Measurements from ENCODE around the gene ADORA2A.

GRCh38 chr22:24465975-24466374 lies 38.6 kb downstream of the ADORA2A start:
- TF ChIP-seq LEF1 (IDR thresholded peaks at IDR 0.05; ENCODE audit: borderline replicate concordance) = no peak
- TF ChIP-seq SUZ12 (IDR thresholded peaks at IDR 0.05) = no peak
- no peak for TF ChIP-seq SP1 (IDR thresholded peaks at IDR 0.05)
- no peak for TF ChIP-seq ELF4 (IDR thresholded peaks at IDR 0.05)
- no peak for TF ChIP-seq TARDBP (IDR thresholded peaks at IDR 0.05)
- no peak for TF ChIP-seq FOXK2 (IDR thresholded peaks at IDR 0.05)
